Measurements from ENCODE around the gene KLHL13. TPM values are rescaled to one million over a fixed set of nuclear protein-coding genes. Genes with fewer than 3 reads are reported as not detected.

KLHL13 gene
- total RNA-seq, 1 experiment from 2014 or later, result 0.64 TPM

DNA sequence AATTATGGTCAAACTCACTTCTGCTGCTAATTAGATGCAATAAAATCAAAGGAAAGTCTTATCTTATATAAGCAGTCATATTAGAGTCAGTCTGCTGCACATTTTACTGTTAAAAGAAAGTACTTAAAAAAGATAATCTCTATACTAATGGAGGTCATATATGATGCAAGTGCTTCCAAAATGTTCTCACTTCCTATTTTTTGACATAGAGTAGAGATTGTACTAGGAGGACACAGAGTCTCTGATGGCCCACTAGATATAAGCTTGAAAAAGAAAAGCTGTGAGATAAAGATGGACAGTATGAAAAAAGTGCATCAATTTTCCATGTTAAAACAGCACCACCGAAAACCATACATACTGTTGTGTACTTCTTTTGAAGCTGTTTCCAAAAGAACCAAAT lies 196.9 kb downstream of the KLHL13 start:
- no peak for DNase-seq
- Mint-ChIP-seq H3K27me3 (ENCODE audit: unreplicated experiment) (no peaks in the 10 kb centered on the region), H3K9me3 (ENCODE audit: low read depth, unreplicated experiment) (peaks cover 2% of the 10 kb centered on the region), H3K36me3 (ENCODE audit: insufficient read depth, unreplicated experiment) (no peaks in the 10 kb centered on the region), H3K27ac (ENCODE audit: unreplicated experiment) (no peak overlapping the region), H3K4me3 (ENCODE audit: low read depth, unreplicated experiment) (no peak overlapping the region), H3K4me1 (ENCODE audit: low read depth, unreplicated experiment) (no peaks in the 10 kb centered on the region)
- no TSS peak for BruUV-seq (replicated peaks)
- CTCF ChIA-PET, result no interaction called here
- intact Hi-C loops (cut with micrococcal nuclease; ENCODE audit: unreplicated experiment), result no loop called here
- TF ChIP-seq, protein P1, sequence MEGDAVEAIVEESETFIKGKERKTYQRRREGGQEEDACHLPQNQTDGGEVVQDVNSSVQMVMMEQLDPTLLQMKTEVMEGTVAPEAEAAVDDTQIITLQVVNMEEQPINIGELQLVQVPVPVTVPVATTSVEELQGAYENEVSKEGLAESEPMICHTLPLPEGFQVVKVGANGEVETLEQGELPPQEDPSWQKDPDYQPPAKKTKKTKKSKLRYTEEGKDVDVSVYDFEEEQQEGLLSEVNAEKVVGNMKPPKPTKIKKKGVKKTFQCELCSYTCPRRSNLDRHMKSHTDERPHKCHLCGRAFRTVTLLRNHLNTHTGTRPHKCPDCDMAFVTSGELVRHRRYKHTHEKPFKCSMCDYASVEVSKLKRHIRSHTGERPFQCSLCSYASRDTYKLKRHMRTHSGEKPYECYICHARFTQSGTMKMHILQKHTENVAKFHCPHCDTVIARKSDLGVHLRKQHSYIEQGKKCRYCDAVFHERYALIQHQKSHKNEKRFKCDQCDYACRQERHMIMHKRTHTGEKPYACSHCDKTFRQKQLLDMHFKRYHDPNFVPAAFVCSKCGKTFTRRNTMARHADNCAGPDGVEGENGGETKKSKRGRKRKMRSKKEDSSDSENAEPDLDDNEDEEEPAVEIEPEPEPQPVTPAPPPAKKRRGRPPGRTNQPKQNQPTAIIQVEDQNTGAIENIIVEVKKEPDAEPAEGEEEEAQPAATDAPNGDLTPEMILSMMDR (IDR thresholded peaks at IDR 0.05; ENCODE audit: unreplicated experiment), result no peak

DNA sequence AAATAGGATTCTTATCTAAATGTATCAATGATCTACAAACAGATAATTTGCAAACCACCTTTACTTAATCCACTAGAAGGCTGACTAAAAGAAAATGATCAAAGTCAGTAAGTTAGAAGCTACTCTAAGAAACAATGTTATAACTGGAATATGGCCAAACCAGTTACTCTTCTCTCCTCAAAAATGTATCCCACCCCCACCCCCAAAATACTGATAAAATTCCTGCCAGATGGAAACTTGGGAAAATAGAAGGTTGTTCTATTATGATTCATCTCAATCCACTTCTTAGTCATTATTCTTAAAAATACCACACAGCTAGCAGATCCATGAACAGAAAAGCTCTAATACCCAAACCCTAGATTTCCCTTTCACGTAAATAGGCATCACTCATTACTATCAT lies 206.4 kb downstream of the KLHL13 start:
- no TSS peak for BruUV-seq (replicated peaks)
- Mint-ChIP-seq H3K4me3 (ENCODE audit: low read depth, unreplicated experiment) (no peak overlapping the region), H3K36me3 (ENCODE audit: insufficient read depth, unreplicated experiment) (no peaks in the 10 kb centered on the region), H3K9me3 (ENCODE audit: low read depth, unreplicated experiment) (no peaks in the 10 kb centered on the region), H3K27me3 (ENCODE audit: unreplicated experiment) (no peaks in the 10 kb centered on the region), H3K27ac (ENCODE audit: unreplicated experiment) (no peak overlapping the region), H3K4me1 (ENCODE audit: low read depth, unreplicated experiment) (no peaks in the 10 kb centered on the region)
- CTCF ChIA-PET, result no interaction called here
- TF ChIP-seq, protein P1 (IDR thresholded peaks at IDR 0.05; ENCODE audit: unreplicated experiment), result no peak
- no peak for DNase-seq
- intact Hi-C loops (cut with micrococcal nuclease; ENCODE audit: unreplicated experiment), result no loop called here

DNA sequence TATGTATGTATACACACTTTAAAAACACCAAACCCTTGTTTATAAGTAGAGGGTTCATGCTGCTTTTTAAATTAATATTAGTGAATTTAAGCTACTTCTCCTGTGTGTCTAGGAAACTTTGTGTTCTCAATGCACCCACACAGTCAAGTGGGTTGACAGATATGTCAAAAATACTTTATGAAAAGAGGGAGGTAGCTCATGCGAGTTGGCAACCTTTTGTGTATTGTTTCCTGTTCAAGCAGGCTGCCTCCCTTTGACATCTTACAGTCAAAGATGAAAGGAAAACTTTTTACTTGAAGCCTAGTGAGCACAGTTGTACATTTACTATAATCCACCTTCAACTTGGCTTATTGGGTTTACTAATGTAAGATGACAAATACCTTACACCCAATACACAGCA lies 218.4 kb downstream of the KLHL13 start:
- Mint-ChIP-seq H3K27ac (ENCODE audit: unreplicated experiment) (no peak overlapping the region), H3K27me3 (ENCODE audit: unreplicated experiment) (no peaks in the 10 kb centered on the region), H3K36me3 (ENCODE audit: insufficient read depth, unreplicated experiment) (no peaks in the 10 kb centered on the region), H3K9me3 (ENCODE audit: low read depth, unreplicated experiment) (peaks cover 2% of the 10 kb centered on the region), H3K4me3 (ENCODE audit: low read depth, unreplicated experiment) (no peak overlapping the region), H3K4me1 (ENCODE audit: low read depth, unreplicated experiment) (no peaks in the 10 kb centered on the region)
- CTCF ChIA-PET, result no interaction called here
- intact Hi-C loops (cut with micrococcal nuclease; ENCODE audit: unreplicated experiment), result no loop called here
- TF ChIP-seq, protein P1 (IDR thresholded peaks at IDR 0.05; ENCODE audit: unreplicated experiment), result no peak
- DNase-seq, result no peak
- BruUV-seq (replicated peaks), result no TSS peak

DNA sequence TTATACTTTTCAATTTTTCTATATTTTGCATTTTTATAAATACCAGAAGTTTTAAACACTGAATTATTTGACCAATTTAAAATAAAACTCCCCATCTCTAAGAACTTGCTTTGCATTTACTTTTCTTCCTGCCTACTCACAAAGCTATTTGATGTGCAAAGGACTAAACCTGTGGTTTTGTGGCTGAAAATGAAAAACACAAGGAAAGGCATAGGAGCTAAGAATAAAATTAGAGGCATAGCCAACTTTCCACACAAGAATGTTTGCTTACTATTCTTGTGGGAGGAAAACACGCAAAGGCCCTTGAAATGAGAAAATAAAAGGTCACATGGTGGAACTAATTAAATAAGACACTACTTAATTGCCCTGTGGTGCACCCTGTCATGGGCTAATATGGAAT lies 221.2 kb downstream of the KLHL13 start:
- BruUV-seq (replicated peaks), result no TSS peak
- Mint-ChIP-seq H3K27ac (ENCODE audit: unreplicated experiment) (no peak overlapping the region), H3K9me3 (ENCODE audit: low read depth, unreplicated experiment) (peaks cover 1% of the 10 kb centered on the region), H3K4me1 (ENCODE audit: low read depth, unreplicated experiment) (no peaks in the 10 kb centered on the region), H3K27me3 (ENCODE audit: unreplicated experiment) (no peaks in the 10 kb centered on the region), H3K4me3 (ENCODE audit: low read depth, unreplicated experiment) (no peak overlapping the region), H3K36me3 (ENCODE audit: insufficient read depth, unreplicated experiment) (no peaks in the 10 kb centered on the region)
- TF ChIP-seq, protein P1 (IDR thresholded peaks at IDR 0.05; ENCODE audit: unreplicated experiment), result no peak
- CTCF ChIA-PET, result no interaction called here
- intact Hi-C loops (cut with micrococcal nuclease; ENCODE audit: unreplicated experiment), result no loop called here
- no peak for DNase-seq

DNA sequence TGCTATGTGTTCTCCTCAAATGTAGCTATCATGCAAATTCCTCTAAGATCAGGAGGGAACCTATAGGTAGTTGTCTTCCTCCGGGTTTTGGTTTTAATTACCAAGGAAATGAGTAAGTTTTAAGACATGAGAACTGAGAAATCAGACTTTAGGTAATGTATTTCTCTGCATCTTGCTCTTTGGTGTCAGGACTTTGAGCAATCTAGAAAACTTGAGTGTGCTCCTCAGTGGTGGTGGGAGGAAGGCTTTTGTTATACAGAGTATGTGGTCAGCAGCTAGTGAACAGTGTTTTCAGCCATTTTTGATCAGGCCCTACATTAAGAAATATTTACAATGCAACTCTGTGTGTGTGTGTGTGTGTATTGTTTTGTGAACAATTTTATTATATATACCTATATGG lies 224.1 kb downstream of the KLHL13 start:
- no peak overlapping the region for H3K27ac Mint-ChIP-seq (ENCODE audit: unreplicated experiment)
- no TSS peak for BruUV-seq (replicated peaks)
- peaks cover 5% of the 10 kb centered on the region for H3K9me3 Mint-ChIP-seq (ENCODE audit: low read depth, unreplicated experiment)
- DNase-seq, result no peak
- CTCF ChIA-PET, result no interaction called here
- intact Hi-C loops (cut with micrococcal nuclease; ENCODE audit: unreplicated experiment), result no loop called here
- H3K27me3 Mint-ChIP-seq (ENCODE audit: unreplicated experiment), result no peaks in the 10 kb centered on the region
- no peak overlapping the region for H3K4me3 Mint-ChIP-seq (ENCODE audit: low read depth, unreplicated experiment)
- no peaks in the 10 kb centered on the region for H3K4me1 Mint-ChIP-seq (ENCODE audit: low read depth, unreplicated experiment)
- H3K36me3 Mint-ChIP-seq (ENCODE audit: insufficient read depth, unreplicated experiment), result no peaks in the 10 kb centered on the region
- TF ChIP-seq, protein P1 (IDR thresholded peaks at IDR 0.05; ENCODE audit: unreplicated experiment), result no peak
